Heart left ventricle (tissue), 16 donors: Measurements from ENCODE around the gene DGKB. TPM values are rescaled to one million over a fixed set of nuclear protein-coding genes. Genes with fewer than 3 reads are reported as not detected.

Source experiments
- ATAC-seq, 4 donors: fragments of 200-7000 bp; cut with Tn5 transposase; one replicate each; pipeline ENCODE4 v1.9.1; 2020 to 2022; ENCODE audit warnings: moderate library complexity in 4 of 4, mild to moderate bottlenecking in 3 of 4, moderate number of reproducible peaks in 1 of 4
- DNase-seq, 5 donors: peaks; one replicate each; pipeline ENCODE4 v3.0.0-alpha.2; 2020
- H3K27ac ChIP-seq, 12 donors: fragments of 200-600 bp; sonication (generic) in 4 of 12; one replicate each; pipeline versions ENCODE4 v1.5.0 to v1.8.0; 2016 to 2022; ENCODE audit warnings: mild to moderate bottlenecking in 2 of 12
- H3K27me3 ChIP-seq, 9 donors: fragments of 200-600 bp; sonication (generic) in 2 of 9; one replicate each; pipeline versions ENCODE4 v1.5.1 to v1.8.0; 2016 to 2022; ENCODE audit warnings: mild to moderate bottlenecking in 3 of 9
- H3K36me3 ChIP-seq, 9 donors: fragments of 200-600 bp; sonication (generic) in 2 of 9; one replicate each; pipeline versions ENCODE4 v1.5.0 to v1.8.0; 2018 to 2022; ENCODE audit warnings: mild to moderate bottlenecking in 2 of 9
- H3K4me1 ChIP-seq, 12 donors: fragments of 200-600 bp; sonication (generic) in 4 of 12; one replicate each; pipeline versions ENCODE4 v1.5.0 to v1.8.0; 2016 to 2022; ENCODE audit warnings: mild to moderate bottlenecking in 3 of 12
- H3K4me3 ChIP-seq, 12 donors: fragments of 200-600 bp; sonication (generic) in 4 of 12; one replicate each; pipeline versions ENCODE4 v1.5.0 to v1.8.0; 2017 to 2022; ENCODE audit warnings: mild to moderate bottlenecking in 9 of 12, moderate library complexity in 4 of 12
- H3K9me3 ChIP-seq, 12 donors: fragments of 200-600 bp; sonication (generic) in 4 of 12; one replicate each; pipeline versions ENCODE4 v1.5.0 to v1.8.0; 2016 to 2022; ENCODE audit warnings: mild to moderate bottlenecking in 1 of 12
- POLR2A ChIP-seq, 2 donors: fragments of 450-650 bp; IDR thresholded peaks; one replicate each; pipeline ENCODE4 v1.6.1; 2017; ENCODE audit warnings: antibody characterized with exemption in 2 of 2, mild to moderate bottlenecking in 2 of 2, moderate library complexity in 2 of 2
- WGBS, 4 donors: extraction: QIAGEN DNeasy Blood & Tissue Kit in 2 of 4; methylation state at CpG; one replicate each; pipeline versions ENCODE4 v1.1.5 to v1.1.7; 2013 to 2018; 5-methylcytosine and 5-hydroxymethylcytosine counted together
- intact Hi-C, 10 donors: fragments of 100-400 bp; cut with DNase I; formaldehyde crosslinking; loops; one replicate each; pipeline versions ENCODE4 v1.11.1 to v1.14.2; 2022
- polyA plus RNA-seq, 2 donors: library from polyadenylated mRNA; stranded (reverse); fragments of 200-250 nt; gene quantifications; one replicate each; pipeline ENCODE4 v1.2.3, GENCODE V29; 2013
- total RNA-seq, 9 donors: library from RNA; depleted of rRNA in 2 of 9; stranded (reverse); fragments of >200 nt in 2 of 9; fragmentation: NEBNext Ultra II Directional in 3 of 9; extraction: Animal tissue kit (Norgen Biotek cat#: 25700) in 3 of 9; gene quantifications; one replicate each; pipeline versions ENCODE4 v1.1.0 to v1.2.4, GENCODE V29; 2016 to 2023
- TF ChIP-seq, protein P1 (sequence below), 12 donors: fragments of 200-600 bp; sonication (generic) in 4 of 12; IDR thresholded peaks; one replicate each; pipeline versions ENCODE4 v1.5.0 to v1.8.0; 2018 to 2022; ENCODE audit warnings: antibody characterized with exemption in 12 of 12, mild to moderate bottlenecking in 5 of 12
- donor health status: ischemic (EF 13 %, LVEDD 7.1; RV severe dilation, severe dysfunction).
- donor health status: healthy with polysubstance abuse.
- donor health status: DM: no; HTN: yes; CAD: no.
- donor health status: DM: no; HTN: no; CAD: no.
- donor health status: ischemic (EF 25% LVEDD 6.9; RV normal size, moderate dysfunction).
- donor health status: ischemic (EF 25% LVEDD 5.7; RV mildly dilated, moderate dysfunction).
- donor health status: healthy.
- donor health status: DM: yes; HTN: yes; CAD: no.
- donor health status: ischemic (EF 35%, LVEDD 5.7; RV mildly dilated, moderate dysfunction).
- donor health status: nonischemic (EF 11% LVEDD 7.7; RV severe dilation, severe dysfunction).
- donor health status: DM: yes; HTN: yes; CAD: no.
- donor health status: PGD.
- donor health status: ischemic (EF 29% LVEDD 5.4; RV normal size, mild dysfunction).
- donor health status: nonischemic (EF 23%, LVEDD 6.1; RV moderate dilation, normal function).

DGKB gene
- total and polyA plus RNA-seq, 11 donors = 0.08 to 1.6 (median 0.47) TPM; not detected in 1

DNA sequence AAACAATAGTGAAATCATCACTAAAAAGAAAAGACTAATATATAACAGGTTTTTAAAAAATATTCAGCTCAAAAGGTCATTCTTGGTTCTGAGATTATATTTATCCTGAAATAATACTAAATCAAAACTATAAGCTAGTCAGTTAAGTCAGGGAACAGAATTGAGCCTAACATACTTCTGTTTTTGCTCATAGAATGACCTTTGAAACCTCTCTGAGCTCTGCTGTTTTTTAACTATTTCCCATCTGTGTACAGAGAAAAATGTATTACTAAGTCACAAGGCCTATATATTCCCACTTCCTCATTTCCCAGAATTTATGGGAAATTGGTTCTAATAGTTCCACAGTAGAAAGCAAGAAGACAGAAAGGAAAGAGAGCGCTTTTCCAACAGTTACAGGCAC is 566.3 kb downstream of the DGKB start:
- TF ChIP-seq, protein P1, sequence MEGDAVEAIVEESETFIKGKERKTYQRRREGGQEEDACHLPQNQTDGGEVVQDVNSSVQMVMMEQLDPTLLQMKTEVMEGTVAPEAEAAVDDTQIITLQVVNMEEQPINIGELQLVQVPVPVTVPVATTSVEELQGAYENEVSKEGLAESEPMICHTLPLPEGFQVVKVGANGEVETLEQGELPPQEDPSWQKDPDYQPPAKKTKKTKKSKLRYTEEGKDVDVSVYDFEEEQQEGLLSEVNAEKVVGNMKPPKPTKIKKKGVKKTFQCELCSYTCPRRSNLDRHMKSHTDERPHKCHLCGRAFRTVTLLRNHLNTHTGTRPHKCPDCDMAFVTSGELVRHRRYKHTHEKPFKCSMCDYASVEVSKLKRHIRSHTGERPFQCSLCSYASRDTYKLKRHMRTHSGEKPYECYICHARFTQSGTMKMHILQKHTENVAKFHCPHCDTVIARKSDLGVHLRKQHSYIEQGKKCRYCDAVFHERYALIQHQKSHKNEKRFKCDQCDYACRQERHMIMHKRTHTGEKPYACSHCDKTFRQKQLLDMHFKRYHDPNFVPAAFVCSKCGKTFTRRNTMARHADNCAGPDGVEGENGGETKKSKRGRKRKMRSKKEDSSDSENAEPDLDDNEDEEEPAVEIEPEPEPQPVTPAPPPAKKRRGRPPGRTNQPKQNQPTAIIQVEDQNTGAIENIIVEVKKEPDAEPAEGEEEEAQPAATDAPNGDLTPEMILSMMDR (IDR thresholded peaks at IDR 0.05) = no peak
- TF ChIP-seq POLR2A (IDR thresholded peaks at IDR 0.05) = no peak
- H3K9me3 ChIP-seq = no peaks in the 10 kb centered on the region
- intact Hi-C loops = loop anchor here in 1 of 10 donors (10.0 kb wide), 1 partner anchor 121 kb away; no protein-coding TSS in a partner anchor
- peaks cover 0 to 9% (median 0%) of the 10 kb centered on the region in 12 donors for H3K4me1 ChIP-seq
- H3K27ac ChIP-seq = no peak overlapping the region
- H3K36me3 ChIP-seq = no peaks in the 10 kb centered on the region
- DNase-seq = no peak
- no peak for ATAC-seq
- WGBS, 4 donors = 90 to 97% (median 96%) methylated on average over 1 of the region's 1 CpG
- H3K4me3 ChIP-seq = no peak overlapping the region
- H3K27me3 ChIP-seq = no peaks in the 10 kb centered on the region

DNA sequence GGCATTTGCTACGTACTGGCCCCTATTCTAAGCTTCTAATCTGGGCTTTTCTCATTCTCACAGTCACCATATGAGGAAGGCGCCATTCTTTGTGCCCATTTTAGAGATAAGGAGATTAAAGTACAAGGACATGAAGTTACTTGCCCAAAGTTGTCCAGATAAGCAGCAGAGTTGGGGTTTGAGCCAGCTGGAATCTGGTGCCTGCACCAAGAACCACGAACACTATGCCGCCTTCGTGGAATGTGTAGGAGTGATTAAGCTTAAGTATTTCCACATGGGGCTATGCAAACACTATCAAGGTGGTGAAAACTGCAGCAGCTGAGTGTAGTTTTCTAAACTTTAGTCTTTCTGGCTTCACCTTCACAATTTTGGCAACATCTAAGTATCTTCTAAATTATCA is 570.4 kb downstream of the DGKB start:
- ATAC-seq = peak; percentile 68 to 93 (median 86)
- H3K27ac ChIP-seq = peak overlapping the region in 1 of 12 donors; percentile 17

DNA sequence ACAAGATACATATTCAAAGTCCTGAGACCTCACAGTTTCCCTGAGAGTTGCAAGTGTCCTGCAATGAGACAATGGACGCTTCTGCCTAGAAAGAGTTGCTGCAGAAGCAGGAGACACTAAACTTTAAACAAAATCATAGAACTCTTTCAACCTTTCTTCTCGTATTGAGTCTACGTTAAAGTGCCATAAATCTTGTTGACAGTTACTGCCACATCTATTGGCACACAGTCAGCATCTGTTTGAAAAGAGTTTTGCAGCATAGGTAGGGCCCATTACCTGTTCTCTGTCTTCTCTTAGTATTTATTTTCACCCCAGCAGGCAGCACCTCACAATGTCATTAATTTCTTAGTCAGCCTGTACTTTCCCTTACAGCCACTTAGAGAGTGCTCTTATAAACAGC is 577.8 kb downstream of the DGKB start:
- DNase-seq = no peak
- H3K4me1 ChIP-seq = no peaks in the 10 kb centered on the region
- intact Hi-C loops = no loop called here
- H3K9me3 ChIP-seq = peaks cover 0 to 13% (median 9%) of the 10 kb centered on the region in 12 donors
- no peak overlapping the region for H3K4me3 ChIP-seq
- H3K27ac ChIP-seq = no peak overlapping the region
- no peaks in the 10 kb centered on the region for H3K36me3 ChIP-seq
- 54 to 67% (median 56%) methylated on average over 3 of the region's 3 CpGs for WGBS, 4 donors
- ATAC-seq = no peak
- no peak for TF ChIP-seq POLR2A (IDR thresholded peaks at IDR 0.05)
- TF ChIP-seq, protein P1 (IDR thresholded peaks at IDR 0.05) = no peak
- no peaks in the 10 kb centered on the region for H3K27me3 ChIP-seq

More for the DNA sequence above, 570.4 kb downstream of the DGKB start:
- H3K27me3 ChIP-seq = no peaks in the 10 kb centered on the region
- no peaks in the 10 kb centered on the region for H3K36me3 ChIP-seq
- WGBS, 4 donors = 28 to 34% (median 31%) methylated on average over 5 of the region's 5 CpGs
- H3K4me3 ChIP-seq = no peak overlapping the region
- H3K4me1 ChIP-seq = peaks cover 0 to 9% (median 0%) of the 10 kb centered on the region in 12 donors
- TF ChIP-seq, protein P1 (IDR thresholded peaks at IDR 0.05) = no peak
- TF ChIP-seq POLR2A (IDR thresholded peaks at IDR 0.05) = no peak
- H3K9me3 ChIP-seq = no peaks in the 10 kb centered on the region
- intact Hi-C loops = loop anchor here in 1 of 10 donors (10.0 kb wide), 1 partner anchor 117 kb away; no protein-coding TSS in a partner anchor
- DNase-seq = peak; percentile 16 to 64 (median 48)

DNA sequence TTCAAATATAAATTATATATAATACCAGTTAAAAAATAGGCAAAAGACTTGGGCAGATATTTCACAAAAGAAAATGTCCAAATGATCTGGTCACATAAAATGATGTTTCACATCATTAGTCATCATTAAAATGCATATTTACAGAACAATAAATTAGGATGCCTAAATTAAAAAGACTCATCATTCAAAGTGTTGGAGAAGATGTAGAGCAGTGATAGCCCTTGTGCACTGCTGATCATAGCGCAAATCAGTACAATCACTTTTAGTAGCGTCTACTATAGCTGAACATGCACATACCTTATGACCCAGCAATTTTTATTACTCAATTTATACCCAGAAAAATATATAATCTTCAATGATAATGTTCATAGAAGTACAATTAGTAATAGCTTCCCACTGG is 579.8 kb downstream of the DGKB start:
- no peak for TF ChIP-seq POLR2A (IDR thresholded peaks at IDR 0.05)
- TF ChIP-seq, protein P1 (IDR thresholded peaks at IDR 0.05) = no peak
- 95 to 97% (median 96%) methylated on average over 2 of the region's 2 CpGs for WGBS, 4 donors
- no peaks in the 10 kb centered on the region for H3K36me3 ChIP-seq
- intact Hi-C loops = no loop called here
- peaks cover 0 to 13% (median 9%) of the 10 kb centered on the region in 12 donors for H3K9me3 ChIP-seq
- no peaks in the 10 kb centered on the region for H3K27me3 ChIP-seq
- no peak overlapping the region for H3K4me3 ChIP-seq
- no peak overlapping the region for H3K27ac ChIP-seq
- DNase-seq (no peak), ATAC-seq (no peak)
- H3K4me1 ChIP-seq = no peaks in the 10 kb centered on the region
